Spinal cord (tissue), 10 donors: ENCODE measurements around the gene TRAF7. TPM values are rescaled to one million over a fixed set of nuclear protein-coding genes. Genes with fewer than 3 reads are reported as not detected.

ENCODE experiments used
- DNase-seq, 6 donors: peaks; one replicate each; pipeline versions ENCODE4 v3.0.0 to v3.0.0-alpha.2; 2013 to 2015; ENCODE audit warnings: low spot score in 6 of 6, low read depth in 4 of 6
- H3K27ac ChIP-seq: one replicate; pipeline ENCODE4 v1.5.1; 2013; ENCODE audit warnings: low read depth, low read length, control low read depth
- H3K27me3 ChIP-seq: one replicate; pipeline ENCODE4 v1.6.1; 2013; ENCODE audit warnings: low read length; ENCODE audit not compliant: control insufficient read depth, insufficient read depth
- H3K36me3 ChIP-seq: one replicate; pipeline ENCODE4 v1.6.1; 2013; ENCODE audit warnings: low read length; ENCODE audit not compliant: control insufficient read depth, insufficient read depth
- H3K4me1 ChIP-seq: one replicate; pipeline ENCODE4 v1.6.1; 2013; ENCODE audit warnings: low read length; ENCODE audit not compliant: control insufficient read depth, insufficient read depth
- H3K4me3 ChIP-seq: one replicate; pipeline ENCODE4 v1.5.1; 2013; ENCODE audit warnings: low read depth, low read length, control low read depth
- H3K9me3 ChIP-seq: one replicate; pipeline ENCODE4 v1.6.1; 2013; ENCODE audit warnings: low read length; ENCODE audit not compliant: control insufficient read depth, insufficient read depth
- WGBS: methylation state at CpG from one replicate; pipeline ENCODE4 v1.1.5; 2013; ENCODE audit warnings: missing lambda C conversion rate; ENCODE audit not compliant: insufficient coverage; 5-methylcytosine and 5-hydroxymethylcytosine counted together
- polyA plus RNA-seq, 2 donors: library from polyadenylated mRNA; unstranded; fragments of 120-200 nt; gene quantifications; one replicate each; pipeline ENCODE4 v1.2.1, GENCODE V29; 2013; ENCODE audit not compliant: insufficient read length in 2 of 2
- total RNA-seq, 2 donors: library from RNA; depleted of rRNA in 1 of 2; stranded (reverse); fragments of 120-200 nt in 1 of 2; fragments of >200 nt in 1 of 2; gene quantifications; one replicate each; pipeline versions ENCODE4 v1.2.3 to v1.2.4, GENCODE V29; 2013 to 2014
- donor health status: healthy.

TRAF7 gene
- total and polyA plus RNA-seq, 4 donors: 20.4 to 62.6 (median 51.4) TPM

DNA sequence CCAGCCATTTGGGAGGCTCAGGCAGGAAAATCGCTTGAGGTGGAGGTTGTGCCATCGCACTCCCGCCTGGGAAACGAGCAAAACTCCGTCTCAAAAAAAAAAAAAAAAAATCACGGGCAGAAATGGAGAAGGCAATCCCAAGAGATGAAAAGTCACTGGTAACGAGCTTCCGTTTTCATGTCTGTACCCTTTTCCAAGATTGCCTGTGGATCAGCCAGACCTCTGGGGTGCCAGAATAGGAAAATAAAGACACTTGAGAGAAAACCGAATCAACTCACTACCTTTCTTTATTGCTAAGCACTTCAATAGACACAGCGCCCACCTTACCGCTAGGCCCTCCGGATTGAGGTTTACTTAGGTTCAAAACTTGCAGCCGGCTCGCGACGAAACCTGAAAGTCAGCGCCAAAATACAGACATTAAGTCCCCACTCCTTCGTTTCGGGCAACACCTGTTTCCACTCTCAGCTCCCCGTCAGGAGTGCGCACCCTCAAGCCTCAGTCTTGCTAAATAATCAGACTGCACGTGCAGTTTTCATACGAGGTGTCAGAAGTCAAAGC, 970 bp upstream of the TRAF7 start:
- Histone ChIP-seq H3K4me3 (peak overlapping the region; percentile 85), H3K36me3 (peaks cover 66% of the 10 kb centered on the region), H3K4me1 (peaks cover 86% of the 10 kb centered on the region), H3K27ac (peak overlapping the region; percentile 33), H3K27me3 (no peaks in the 10 kb centered on the region), H3K9me3 (no peaks in the 10 kb centered on the region)
- 3% methylated on average over 22 of the region's 23 CpGs for WGBS
- DNase-seq: no peak

DNA sequence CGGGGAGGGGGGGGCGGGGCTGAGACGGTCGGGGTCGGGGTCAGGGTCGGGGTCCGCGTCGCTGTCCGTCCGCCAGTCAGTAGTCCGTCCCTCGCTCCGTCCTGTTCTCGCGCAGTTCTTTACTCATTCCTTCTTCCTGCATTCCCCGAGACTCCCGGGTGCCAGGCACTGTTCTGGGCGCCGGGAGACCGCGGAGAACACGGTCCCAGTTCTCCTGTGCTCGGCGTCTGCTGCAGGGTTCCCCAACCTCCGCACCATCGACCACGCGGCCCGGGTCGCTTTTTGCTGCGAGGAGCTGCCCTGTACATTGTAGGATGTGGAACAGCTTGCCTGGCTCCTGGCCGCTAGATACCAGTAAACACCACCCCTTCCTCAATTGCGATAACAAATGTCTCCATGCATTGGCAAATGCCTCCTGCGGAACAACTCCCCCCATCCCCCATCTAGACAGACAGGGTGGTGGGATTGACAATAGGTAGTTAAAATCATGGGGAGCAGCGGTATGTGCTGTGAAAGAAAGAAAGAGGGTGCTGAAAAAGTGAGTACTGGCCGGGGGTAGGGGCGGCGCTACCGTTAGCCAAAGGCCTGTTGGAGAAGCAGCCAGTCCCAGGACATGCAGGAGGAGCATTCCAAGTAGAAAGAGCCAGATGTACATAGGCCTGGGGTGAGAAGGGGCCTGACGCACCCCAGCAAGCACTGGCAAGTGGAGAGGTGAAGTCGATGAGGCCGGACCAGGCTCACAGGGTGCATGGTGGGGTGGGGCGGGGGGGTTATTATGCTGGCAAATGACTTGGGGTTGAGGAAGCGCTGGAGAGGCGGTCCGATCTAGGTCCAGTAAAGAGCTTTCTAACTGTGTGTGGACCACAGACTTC, 631 bp downstream of the TRAF7 start:
- H3K36me3 ChIP-seq: peaks cover 62% of the 10 kb centered on the region
- no peaks in the 10 kb centered on the region for H3K9me3 ChIP-seq
- peak overlapping the region; percentile 62 for H3K4me3 ChIP-seq
- WGBS: 6% methylated on average over 35 of the region's 47 CpGs
- H3K27ac ChIP-seq: peak overlapping the region; percentile 83
- DNase-seq: peak in 2 of 6 donors; percentile 36 to 68
- peaks cover 86% of the 10 kb centered on the region for H3K4me1 ChIP-seq
- no peaks in the 10 kb centered on the region for H3K27me3 ChIP-seq

DNA sequence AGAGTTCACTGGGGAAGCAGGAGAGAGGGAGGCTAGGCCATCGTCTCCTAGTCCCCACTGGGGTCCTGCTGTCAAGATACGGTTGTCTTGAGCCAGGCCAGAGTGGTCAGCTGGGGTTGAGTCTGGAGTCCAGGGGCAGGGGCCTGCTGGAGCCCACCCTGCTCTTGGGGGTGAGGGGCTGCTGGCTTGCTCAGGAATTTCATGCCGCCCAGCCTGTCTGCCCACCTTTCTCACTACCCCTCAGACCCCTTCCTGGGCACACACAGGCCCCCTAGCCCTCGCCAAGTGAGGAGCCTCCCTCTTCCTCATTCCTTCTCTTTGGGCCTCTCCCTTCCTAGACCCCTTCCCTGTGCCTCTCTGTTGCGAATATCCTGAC, 1.3 kb downstream of the TRAF7 start:
- no peak for DNase-seq
- Histone ChIP-seq H3K27me3 (no peaks in the 10 kb centered on the region), H3K27ac (peak overlapping the region; percentile 83), H3K9me3 (no peaks in the 10 kb centered on the region), H3K36me3 (peaks cover 62% of the 10 kb centered on the region), H3K4me3 (peak overlapping the region; percentile 62), H3K4me1 (peaks cover 86% of the 10 kb centered on the region)
- 54% methylated on average over 4 of the region's 5 CpGs for WGBS

DNA sequence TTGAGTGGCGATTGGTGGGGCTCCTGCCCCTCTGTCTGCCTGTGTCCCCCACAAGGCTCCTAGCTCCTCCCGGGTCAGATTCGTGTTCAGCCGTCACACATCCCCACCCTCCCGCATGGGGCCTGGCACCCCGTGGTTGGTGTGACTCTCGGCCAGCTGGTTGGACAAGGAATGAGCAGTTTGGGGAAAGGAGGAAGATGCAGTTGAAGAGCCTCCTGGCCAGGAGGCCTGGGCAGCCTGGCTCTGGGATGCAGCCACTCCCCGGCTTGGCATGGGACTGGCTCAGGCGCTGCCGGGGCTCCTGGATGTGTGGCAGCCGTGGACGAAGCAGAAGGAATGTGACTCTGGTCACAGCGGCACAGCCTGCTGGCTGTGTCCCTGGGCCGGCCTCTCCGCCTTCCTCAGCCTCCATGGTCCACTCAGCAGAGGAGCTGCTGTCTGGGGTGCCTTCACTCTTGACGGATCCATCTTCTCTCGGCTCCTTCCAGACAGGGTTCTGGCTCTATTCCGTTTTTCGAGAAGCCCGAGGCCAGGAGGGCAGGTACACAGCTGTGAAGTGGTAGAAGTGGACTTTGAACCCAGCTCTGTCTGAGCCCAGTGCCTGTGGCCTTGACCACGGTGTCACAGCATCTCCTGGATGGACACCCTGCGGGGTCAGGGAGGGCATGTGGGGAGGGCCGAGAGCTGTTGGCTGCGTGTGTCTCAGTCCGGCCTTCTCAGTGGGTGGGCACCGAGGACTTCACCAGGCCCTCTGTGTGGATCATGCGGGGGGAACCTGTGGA, 2.1 kb downstream of the TRAF7 start:
- Histone ChIP-seq H3K27me3 (no peaks in the 10 kb centered on the region), H3K36me3 (peaks cover 62% of the 10 kb centered on the region), H3K4me3 (no peak overlapping the region), H3K9me3 (no peaks in the 10 kb centered on the region), H3K4me1 (peaks cover 84% of the 10 kb centered on the region), H3K27ac (peak overlapping the region; percentile 91)
- DNase-seq: no peak
- WGBS: 81% methylated on average over 21 of the region's 27 CpGs

DNA sequence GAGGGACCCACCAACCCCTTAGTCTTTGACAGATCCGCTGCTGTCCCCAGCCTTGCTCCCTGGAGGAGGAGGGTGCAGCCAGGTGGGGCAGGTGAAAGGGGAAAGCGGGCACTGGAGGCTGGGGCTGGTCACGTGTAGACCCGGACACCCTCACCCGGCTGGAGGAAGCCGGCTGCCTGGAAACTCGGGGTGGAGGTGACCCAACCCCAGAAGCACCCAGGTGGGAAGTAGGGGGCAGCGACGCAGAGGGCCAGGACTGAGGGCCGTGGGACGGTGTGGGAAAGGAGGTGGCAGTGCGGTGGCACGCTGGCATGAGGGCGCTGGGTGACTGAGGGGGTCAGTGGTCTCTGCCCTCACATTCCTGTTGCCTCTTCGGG, 2.7 kb downstream of the TRAF7 start:
- Histone ChIP-seq H3K36me3 (peaks cover 62% of the 10 kb centered on the region), H3K4me1 (peaks cover 78% of the 10 kb centered on the region), H3K9me3 (no peaks in the 10 kb centered on the region), H3K27me3 (no peaks in the 10 kb centered on the region), H3K27ac (peak overlapping the region; percentile 91), H3K4me3 (no peak overlapping the region)
- DNase-seq: no peak
- 86% methylated on average over 14 of the region's 15 CpGs for WGBS

DNA sequence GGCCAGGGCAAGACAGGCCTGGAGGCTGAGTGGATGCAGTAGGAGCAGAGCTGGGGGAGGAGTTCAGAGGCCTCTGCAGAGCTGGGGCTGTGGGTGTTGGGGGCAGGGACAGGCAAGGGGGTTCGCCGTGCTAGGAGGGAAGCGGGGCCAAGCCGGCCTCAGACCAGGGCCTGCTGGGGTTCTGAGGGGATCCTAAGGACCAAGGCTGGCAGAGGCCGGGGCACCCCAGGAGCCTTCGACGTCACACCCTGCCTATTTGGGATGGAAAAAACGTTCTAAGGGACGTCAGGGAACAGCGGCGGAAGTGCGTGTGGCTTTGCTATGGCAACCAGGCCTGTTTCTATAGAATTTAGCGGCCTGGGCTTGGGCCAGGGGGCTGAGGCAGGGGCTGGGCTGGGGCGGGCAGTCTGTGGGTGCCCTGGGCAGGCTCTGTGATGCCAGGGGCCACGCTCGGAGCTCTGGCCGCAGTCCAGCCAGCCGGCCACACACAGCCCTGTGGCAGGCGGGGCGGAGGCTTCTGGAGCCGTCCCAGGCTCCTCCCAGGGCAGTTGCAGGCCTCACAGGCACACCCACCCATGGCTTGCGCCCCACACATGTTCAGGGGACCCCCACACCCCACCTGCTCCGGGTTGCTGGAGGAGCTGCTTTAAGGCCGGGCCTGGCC, 3.7 kb downstream of the TRAF7 start:
- Histone ChIP-seq H3K4me1 (peaks cover 68% of the 10 kb centered on the region), H3K27me3 (no peaks in the 10 kb centered on the region), H3K9me3 (no peaks in the 10 kb centered on the region), H3K36me3 (peaks cover 68% of the 10 kb centered on the region), H3K27ac (peak overlapping the region; percentile 91), H3K4me3 (peak overlapping the region; percentile 21)
- 39% methylated on average over 22 of the region's 24 CpGs for WGBS
- DNase-seq: peak in 5 of 6 donors; percentile 51 to 88 (median 71)

DNA sequence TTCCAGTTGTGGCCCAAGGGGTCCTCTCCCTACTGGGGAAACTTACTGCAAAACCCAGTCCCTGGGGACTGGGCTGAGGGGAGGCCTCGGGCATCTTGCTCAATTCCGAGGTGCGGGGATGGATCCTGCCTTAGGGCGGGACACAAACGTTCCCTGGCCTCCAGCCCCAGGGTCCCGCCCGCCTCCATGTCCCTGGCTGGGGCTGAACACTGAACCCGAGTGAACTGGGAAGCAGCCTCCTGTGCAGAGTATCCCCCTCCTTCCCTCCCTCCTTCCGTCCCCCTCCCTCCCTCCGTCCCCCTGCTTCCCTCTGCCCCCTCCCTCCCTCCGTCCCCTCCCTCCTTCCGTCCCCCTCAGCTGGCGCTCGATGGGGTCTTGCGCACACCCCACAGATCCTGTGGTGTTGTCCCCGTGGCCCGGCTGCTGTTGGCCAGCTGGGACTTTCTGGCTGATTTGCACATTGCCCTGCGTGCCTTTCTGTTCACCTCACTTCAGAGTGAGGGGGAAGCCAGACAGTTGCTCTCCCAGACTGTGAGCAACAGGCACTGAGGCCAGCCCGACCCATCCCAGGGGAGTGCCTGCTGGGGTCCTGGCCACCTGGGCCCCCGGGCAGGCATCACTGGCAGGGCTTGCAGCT, 5.5 kb downstream of the TRAF7 start:
- DNase-seq: no peak
- Histone ChIP-seq H3K4me1 (peaks cover 64% of the 10 kb centered on the region), H3K4me3 (no peak overlapping the region), H3K36me3 (peaks cover 82% of the 10 kb centered on the region), H3K27me3 (no peaks in the 10 kb centered on the region), H3K9me3 (no peaks in the 10 kb centered on the region), H3K27ac (peak overlapping the region; percentile 47)
- 44% methylated on average over 15 of the region's 20 CpGs for WGBS

DNA sequence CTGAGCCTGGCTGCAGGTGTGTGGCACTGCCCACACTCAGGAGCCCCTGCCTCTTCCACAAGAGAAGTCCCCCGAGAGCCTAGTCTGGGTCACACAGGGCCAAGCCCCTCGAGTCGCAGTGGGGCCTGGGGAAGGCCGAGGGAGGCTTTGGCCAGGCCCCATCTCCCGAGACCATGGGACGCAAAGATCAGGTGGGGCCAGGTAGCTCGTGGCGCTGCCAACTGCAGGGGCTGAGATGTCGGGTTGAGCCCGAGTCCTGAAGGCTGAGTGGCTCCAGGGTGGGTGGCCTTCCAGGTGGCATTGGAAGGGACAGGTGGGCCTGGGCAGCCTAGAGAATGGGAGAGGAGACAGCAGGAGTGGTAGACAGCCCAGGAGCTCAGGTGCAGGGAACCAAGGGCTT, 6.3 kb downstream of the TRAF7 start:
- Histone ChIP-seq H3K4me3 (no peak overlapping the region), H3K4me1 (peaks cover 56% of the 10 kb centered on the region), H3K36me3 (peaks cover 90% of the 10 kb centered on the region), H3K27me3 (no peaks in the 10 kb centered on the region), H3K27ac (no peak overlapping the region), H3K9me3 (no peaks in the 10 kb centered on the region)
- DNase-seq: no peak
- 97% methylated on average over 10 of the region's 10 CpGs for WGBS

DNA sequence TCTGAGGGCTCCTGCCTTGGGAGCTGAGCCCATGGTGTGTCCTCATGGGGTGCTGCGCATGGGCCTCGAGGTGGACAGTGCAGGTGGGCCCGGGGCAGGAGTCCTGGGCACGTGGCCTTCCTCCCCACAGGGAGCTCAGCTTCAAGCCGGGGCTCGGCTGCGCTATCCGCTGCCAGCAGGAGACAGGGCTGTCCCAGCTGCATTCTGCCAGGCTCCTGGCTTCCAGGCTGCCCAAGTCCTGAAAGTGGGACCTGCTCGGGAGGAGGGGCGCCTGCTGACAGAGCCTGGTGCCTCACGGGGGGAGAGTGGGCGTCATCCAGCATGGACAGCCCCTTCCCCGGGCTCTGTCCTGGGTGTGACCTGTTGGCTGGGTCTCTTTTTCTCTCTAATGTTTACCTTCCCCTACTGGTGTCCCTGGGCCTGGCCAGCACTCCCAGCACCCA, 7.1 kb downstream of the TRAF7 start:
- WGBS: 72% methylated on average over 11 of the region's 13 CpGs
- no peak overlapping the region for H3K27ac ChIP-seq
- H3K36me3 ChIP-seq: peaks cover 91% of the 10 kb centered on the region
- H3K9me3 ChIP-seq: no peaks in the 10 kb centered on the region
- peaks cover 48% of the 10 kb centered on the region for H3K4me1 ChIP-seq
- no peaks in the 10 kb centered on the region for H3K27me3 ChIP-seq
- DNase-seq: no peak
- H3K4me3 ChIP-seq: no peak overlapping the region
